ENCODE measurements around the gene SLC7A11.

DNA sequence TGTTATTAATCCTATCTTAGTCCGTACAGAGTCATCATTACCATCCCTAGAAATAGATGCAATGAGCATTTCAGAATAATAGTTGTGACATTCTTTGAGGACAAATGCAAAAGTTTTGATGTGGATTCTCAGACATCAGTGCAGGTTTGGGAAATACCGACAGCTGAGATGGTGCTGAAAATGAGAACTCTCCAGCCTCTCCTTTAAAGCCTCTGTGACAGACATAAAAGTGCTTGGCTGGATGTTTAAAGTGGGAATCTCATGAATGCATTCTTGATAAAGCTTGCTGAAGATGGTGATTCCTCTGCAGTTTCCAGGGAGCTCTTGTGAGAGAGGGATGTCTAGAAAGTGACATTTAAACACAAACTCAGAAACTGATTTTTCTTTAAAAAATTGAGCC, 35.0 kb upstream of the SLC7A11 start:
- TF ChIP-seq, protein P1, sequence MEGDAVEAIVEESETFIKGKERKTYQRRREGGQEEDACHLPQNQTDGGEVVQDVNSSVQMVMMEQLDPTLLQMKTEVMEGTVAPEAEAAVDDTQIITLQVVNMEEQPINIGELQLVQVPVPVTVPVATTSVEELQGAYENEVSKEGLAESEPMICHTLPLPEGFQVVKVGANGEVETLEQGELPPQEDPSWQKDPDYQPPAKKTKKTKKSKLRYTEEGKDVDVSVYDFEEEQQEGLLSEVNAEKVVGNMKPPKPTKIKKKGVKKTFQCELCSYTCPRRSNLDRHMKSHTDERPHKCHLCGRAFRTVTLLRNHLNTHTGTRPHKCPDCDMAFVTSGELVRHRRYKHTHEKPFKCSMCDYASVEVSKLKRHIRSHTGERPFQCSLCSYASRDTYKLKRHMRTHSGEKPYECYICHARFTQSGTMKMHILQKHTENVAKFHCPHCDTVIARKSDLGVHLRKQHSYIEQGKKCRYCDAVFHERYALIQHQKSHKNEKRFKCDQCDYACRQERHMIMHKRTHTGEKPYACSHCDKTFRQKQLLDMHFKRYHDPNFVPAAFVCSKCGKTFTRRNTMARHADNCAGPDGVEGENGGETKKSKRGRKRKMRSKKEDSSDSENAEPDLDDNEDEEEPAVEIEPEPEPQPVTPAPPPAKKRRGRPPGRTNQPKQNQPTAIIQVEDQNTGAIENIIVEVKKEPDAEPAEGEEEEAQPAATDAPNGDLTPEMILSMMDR (IDR thresholded peaks at IDR 0.05), result no peak
- TF ChIP-seq POLR2AphosphoS5 (IDR thresholded peaks at IDR 0.05), result no peak
